Fibroblast of pulmonary artery (primary cell): ENCODE results near the gene BRD3OS.

Experiments
- DNase-seq: peaks from one replicate; pipeline ENCODE4 v3.0.0-alpha.2; 2010; ENCODE audit warnings: low read depth
- H3K4me3 ChIP-seq: replicated peaks from 2 replicates; pipeline ENCODE4 v1.5.1; 2011; ENCODE audit warnings: low read depth, mild to moderate bottlenecking, control low read depth, low read length, moderate library complexity
- TF ChIP-seq, protein P1 (sequence below): IDR thresholded peaks from 2 replicates; pipeline ENCODE4 v1.5.1; 2011; ENCODE audit warnings: mild to moderate bottlenecking, control low read depth, low read length, inconsistent platforms; ENCODE audit errors: missing control alignments

Gene BRD3OS

DNA sequence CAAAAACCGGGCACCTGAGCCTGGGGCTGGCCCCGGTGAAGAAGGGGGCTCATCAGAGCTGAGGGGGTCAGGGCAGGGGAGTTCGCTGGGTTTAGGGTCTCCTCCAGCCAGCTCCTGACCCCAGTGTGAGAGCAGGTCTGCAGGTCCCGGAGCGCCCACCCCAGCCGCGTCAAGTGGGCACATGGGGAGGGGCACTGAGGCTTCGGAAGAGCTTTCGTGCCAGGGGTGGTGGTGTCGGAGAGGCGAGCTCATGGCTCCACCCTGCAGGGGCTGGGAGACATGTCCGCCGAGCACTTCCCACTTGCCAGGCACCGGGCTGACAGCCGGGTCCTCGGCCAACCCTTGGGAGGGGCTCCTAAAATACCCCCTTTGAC is 46.4 kb upstream of the BRD3OS start:
- no peak overlapping the region for H3K4me3 ChIP-seq
- TF ChIP-seq, protein P1, sequence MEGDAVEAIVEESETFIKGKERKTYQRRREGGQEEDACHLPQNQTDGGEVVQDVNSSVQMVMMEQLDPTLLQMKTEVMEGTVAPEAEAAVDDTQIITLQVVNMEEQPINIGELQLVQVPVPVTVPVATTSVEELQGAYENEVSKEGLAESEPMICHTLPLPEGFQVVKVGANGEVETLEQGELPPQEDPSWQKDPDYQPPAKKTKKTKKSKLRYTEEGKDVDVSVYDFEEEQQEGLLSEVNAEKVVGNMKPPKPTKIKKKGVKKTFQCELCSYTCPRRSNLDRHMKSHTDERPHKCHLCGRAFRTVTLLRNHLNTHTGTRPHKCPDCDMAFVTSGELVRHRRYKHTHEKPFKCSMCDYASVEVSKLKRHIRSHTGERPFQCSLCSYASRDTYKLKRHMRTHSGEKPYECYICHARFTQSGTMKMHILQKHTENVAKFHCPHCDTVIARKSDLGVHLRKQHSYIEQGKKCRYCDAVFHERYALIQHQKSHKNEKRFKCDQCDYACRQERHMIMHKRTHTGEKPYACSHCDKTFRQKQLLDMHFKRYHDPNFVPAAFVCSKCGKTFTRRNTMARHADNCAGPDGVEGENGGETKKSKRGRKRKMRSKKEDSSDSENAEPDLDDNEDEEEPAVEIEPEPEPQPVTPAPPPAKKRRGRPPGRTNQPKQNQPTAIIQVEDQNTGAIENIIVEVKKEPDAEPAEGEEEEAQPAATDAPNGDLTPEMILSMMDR = no peak
- no peak for DNase-seq

DNA sequence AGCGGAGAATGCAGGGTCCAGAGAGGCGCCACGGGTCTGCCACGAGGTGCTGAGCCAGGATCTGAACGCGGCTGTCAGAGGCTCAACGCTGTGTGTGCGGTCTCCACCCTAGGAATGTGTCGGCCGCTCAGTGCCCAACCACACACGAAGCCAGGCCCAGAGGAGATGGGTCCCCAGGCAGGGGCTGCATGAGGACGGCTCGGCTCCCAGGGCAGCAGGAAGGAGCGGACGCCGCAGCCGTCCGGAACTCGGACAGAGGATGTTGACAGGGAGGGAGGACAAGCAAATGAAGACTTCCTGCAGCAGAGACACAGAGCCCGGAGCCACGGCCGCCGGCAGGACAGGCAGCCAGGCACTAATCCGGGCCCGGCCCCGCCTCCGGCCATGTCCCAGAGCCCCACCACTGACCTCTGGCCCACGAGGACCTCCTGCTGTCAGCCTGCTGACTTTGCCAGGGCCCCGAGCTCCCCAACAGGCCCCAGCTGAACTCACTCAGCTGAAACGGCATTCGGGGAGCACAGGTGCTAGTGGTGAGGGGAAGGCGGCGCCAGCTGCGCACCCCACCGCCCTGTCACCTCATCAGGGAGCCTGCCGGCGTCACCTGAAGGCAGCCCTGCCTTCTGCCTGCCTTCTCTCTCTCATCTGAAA is 45.9 kb upstream of the BRD3OS start:
- DNase-seq = peak; percentile 36
- H3K4me3 ChIP-seq = peak overlapping the region; percentile 12
- TF ChIP-seq, protein P1 = no peak

DNA sequence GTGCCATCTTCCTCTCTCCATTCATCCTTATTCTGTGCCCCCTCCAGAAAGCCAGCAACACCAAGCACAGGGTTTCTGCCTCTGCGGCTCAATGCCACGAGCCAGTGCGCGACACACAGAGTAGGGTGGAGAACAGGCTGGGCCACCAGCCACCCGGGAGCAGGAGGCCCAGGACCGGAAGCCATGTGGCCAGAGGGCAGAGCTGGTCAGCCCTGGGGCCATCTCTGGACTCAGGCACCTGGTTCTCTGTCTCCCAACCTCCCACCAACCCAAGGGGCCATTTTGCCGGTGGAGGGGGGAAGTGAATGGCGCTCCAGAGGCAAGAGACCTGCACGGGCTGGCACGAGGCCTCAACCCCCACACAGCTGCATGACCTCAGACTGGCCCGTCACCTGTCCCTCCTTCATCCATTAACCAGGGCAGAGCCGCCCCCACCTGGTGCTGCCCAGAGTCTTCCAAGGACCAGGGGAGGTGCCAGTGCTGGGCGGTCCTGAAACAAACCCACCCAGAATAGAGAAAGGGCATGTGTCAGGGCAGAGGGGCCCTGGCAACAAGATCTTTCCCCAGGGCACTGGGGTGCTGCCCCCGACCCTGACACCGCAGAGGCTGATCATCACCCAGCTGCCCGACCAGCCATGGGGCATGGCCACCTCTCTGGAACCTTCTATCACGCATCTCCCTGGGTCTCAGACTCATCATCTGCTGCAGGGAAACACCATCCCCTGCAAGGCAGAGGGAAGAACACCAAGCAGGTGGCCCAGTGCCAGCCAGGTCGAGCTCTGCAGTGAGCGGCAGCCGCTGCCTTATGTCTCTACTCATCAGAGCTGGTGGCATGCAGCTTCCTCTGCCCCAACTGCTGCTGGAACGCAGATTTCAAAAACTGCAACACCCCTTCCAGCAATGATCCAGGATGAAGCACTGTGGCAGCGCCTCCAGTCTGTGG is 45.1 kb upstream of the BRD3OS start:
- TF ChIP-seq, protein P1 = no peak
- DNase-seq = no peak
- H3K4me3 ChIP-seq = no peak overlapping the region

DNA sequence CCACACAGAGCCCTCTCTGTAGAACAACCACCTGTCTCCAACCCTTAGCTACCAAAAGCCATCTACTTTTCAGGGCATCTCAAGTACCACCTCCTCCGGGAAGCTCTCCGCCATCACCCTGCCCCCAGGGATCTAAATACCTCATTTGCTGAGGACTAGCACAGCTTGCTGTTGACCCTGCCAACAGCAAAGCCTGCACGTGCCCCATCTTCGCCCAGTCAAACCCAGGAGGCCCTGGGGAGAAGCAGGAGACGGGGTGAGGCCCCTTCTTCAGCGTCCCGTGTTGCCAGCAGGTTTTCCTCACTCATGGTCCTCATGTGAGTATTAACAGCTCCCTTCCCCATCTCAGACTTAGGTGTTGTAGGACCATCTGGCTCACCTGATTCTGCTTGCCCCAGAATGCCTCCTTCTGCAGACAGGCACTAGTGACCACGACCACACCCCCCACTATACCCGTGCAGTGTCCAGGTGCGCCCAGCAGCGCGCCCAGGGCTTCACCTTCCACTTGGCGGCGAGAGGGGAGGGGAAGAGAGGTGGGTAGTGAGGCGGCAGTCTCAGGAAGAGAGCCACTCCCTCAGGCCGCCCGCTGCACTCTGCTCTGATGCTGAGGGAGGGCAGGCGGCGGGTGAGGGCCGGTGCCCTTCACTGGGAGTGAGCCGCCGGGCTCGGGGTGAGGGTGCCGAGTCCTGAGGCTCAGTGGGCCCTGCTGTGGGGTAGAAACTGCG is 44.3 kb upstream of the BRD3OS start:
- no peak for DNase-seq
- no peak overlapping the region for H3K4me3 ChIP-seq
- TF ChIP-seq, protein P1 = no peak

DNA sequence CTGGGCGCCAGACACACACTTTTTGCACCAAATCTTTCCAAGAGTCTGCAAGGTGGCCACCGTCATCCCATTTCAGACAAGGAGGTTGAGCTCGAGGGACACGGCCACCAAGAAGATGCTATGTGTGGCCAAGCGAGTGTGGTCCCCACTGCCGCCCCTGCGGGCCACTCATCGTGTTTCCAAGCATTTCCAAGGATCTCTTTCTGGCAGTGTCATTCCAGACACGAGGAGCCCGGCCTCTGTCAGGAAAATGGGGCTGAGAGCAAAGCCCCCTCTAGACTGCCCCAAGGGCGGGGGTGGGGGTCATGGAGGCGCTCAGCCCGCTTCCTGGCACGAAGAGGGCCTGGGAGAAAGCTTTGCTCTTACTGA is 43.7 kb upstream of the BRD3OS start:
- H3K4me3 ChIP-seq = no peak overlapping the region
- DNase-seq = no peak
- TF ChIP-seq, protein P1 = no peak

DNA sequence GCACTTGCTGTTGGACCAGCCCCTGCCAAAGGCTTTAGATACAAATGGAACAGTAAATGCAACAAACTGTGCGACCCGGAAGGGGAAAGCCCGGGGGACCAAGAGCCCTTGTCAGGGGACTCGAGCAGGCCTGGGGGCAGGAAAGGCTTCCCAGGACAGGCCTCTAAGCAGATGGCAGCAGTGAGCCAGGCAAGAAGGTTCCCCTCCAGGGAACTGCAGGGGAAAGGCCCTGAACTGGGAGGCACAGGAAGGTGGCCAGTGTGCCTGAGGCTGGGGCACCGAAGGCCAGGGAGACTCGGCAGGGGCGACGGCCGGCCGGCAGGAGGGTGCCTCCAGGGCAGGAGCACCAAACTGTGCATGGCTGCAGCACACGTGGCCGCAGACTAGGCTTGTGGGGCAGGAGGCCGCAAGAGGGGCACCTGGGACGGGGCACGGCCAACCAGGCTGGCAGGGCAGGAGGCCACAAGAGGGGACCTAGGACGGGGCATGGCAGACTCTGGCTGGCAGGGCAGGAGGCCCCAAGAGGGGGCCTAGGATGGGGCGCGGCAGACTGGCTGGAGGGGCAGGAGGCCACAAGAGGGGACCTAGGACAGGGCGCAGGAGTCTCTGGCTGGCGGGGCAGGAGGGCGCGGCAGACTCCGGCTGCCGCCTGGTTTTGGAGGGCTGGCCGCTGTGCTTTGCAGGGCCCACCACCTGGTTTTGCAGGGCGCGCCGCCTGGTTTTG is 43.2 kb upstream of the BRD3OS start:
- no peak for DNase-seq
- TF ChIP-seq, protein P1 = no peak
- no peak overlapping the region for H3K4me3 ChIP-seq
